Psoas muscle (tissue), 8 donors: ENCODE measurements around the gene ZFAND6. TPM values are rescaled to one million over a fixed set of nuclear protein-coding genes. Genes with fewer than 3 reads are reported as not detected.
"Not testable (repeated sequence)": the region's sequence is repeated elsewhere in the genome, so short reads cannot be mapped to it uniquely, and the experiment has no call there.

Experiments used
- ATAC-seq, 4 donors: fragments of 200-7000 bp; cut with Tn5 transposase; one replicate each; pipeline ENCODE4 v1.9.1; 2020; ENCODE audit warnings: moderate library complexity in 3 of 4, mild to moderate bottlenecking in 2 of 4
- DNase-seq, 2 donors: peaks; one replicate each; pipeline ENCODE4 v3.0.0-alpha.2; 2020
- H3K27ac ChIP-seq: fragments of 200-600 bp; one replicate; pipeline ENCODE4 v1.8.0; 2022
- H3K27me3 ChIP-seq, 3 donors: fragments of 200-600 bp in 1 of 3; one replicate each; pipeline versions ENCODE4 v1.6.1 to v1.8.0; 2013 to 2022; ENCODE audit warnings: low read length in 2 of 3, mild to moderate bottlenecking in 2 of 3, moderate library complexity in 1 of 3; ENCODE audit not compliant: insufficient read depth in 3 of 3
- H3K36me3 ChIP-seq, 2 donors: fragments of 200-600 bp in 1 of 2; one replicate each; pipeline versions ENCODE4 v1.6.1 to v1.8.0; 2013 to 2022; ENCODE audit warnings: low read depth in 1 of 2, mild to moderate bottlenecking in 1 of 2, moderate library complexity in 1 of 2; ENCODE audit not compliant: insufficient read depth in 1 of 2
- H3K4me1 ChIP-seq: fragments of 200-600 bp; one replicate; pipeline ENCODE4 v1.8.0; 2022
- H3K4me3 ChIP-seq: fragments of 200-600 bp; one replicate; pipeline ENCODE4 v1.8.0; 2022; ENCODE audit warnings: mild to moderate bottlenecking
- H3K9me3 ChIP-seq: fragments of 200-600 bp; one replicate; pipeline ENCODE4 v1.8.0; 2022
- CTCF ChIP-seq: fragments of 200-600 bp; IDR thresholded peaks from one replicate; pipeline ENCODE4 v1.8.0; 2022; ENCODE audit warnings: antibody characterized with exemption
- WGBS, 3 donors: extraction: QIAGEN DNeasy Blood & Tissue Kit; methylation state at CpG; one replicate each; pipeline versions ENCODE4 v1.1.6 to v1.1.7; 2013; 5-methylcytosine and 5-hydroxymethylcytosine counted together
- intact Hi-C, 2 donors: fragments of 100-400 bp; cut with DNase I; formaldehyde crosslinking; loops; one replicate each; pipeline versions ENCODE4 v1.11.0 to v1.14.2; 2022
- polyA plus RNA-seq, 3 donors: library from polyadenylated mRNA; stranded (reverse); fragments of 200-250 nt; gene quantifications; one replicate each; pipeline ENCODE4 v1.2.3, GENCODE V29; 2013
- total RNA-seq, 4 donors: library from RNA; stranded (reverse); fragmentation: NEBNext Ultra II Directional in 2 of 4; extraction: Animal tissue kit (Norgen Biotek cat#: 25700) in 2 of 4; gene quantifications; one replicate each; pipeline versions ENCODE4 v1.2.1 to v1.2.4, GENCODE V29; 2021 to 2023
- donor health status: healthy with polysubstance abuse.
- donor health status: DM: no; HTN: no; CAD: no; lungs with moderate emphysema.
- donor health status: Bipolar disorder and iron deficiency.
- donor health status: healthy.
- donor health status: DM: yes; HTN: yes; CAD: no.
- donor health status: DM: no; HTN: no; CAD: no.
- donor health status: DM: no; HTN: no; CAD: no.
- donor health status: DM: yes; HTN: yes; CAD: no.

ZFAND6 gene
- total and polyA plus RNA-seq, 7 donors, result 66.3 to 125 (median 78.8) TPM

GRCh38 chr15:80099241-80099640 is 39.8 kb downstream of the ZFAND6 start:
- no peak for TF ChIP-seq CTCF
- no peaks in the 10 kb centered on the region for H3K9me3 ChIP-seq
- DNase-seq (no peak), ATAC-seq (no peak)
- H3K4me1 ChIP-seq, result peaks cover 48% of the 10 kb centered on the region
- 71 to 80% (median 73%) methylated on average over 3 of the region's 3 CpGs for WGBS, 3 donors
- no peaks in the 10 kb centered on the region for H3K36me3 ChIP-seq
- no peak overlapping the region for H3K4me3 ChIP-seq
- intact Hi-C loops, result no loop called here
- no peak overlapping the region for H3K27ac ChIP-seq
- H3K27me3 ChIP-seq, result no peaks in the 10 kb centered on the region

- H3K36me3 ChIP-seq, H3K4me3 ChIP-seq, H3K27me3 ChIP-seq, DNase-seq, H3K27ac ChIP-seq, intact Hi-C loops, ATAC-seq, H3K9me3 ChIP-seq: not testable (repeated sequence)
- H3K4me1 ChIP-seq, result peaks cover 44% of the 10 kb centered on the region
- WGBS, 3 donors, result 89 to 95% (median 92%) methylated on average over 6 of the region's 6 CpGs
Observed at GRCh38 chr15:80099662-80100061, 40.2 kb downstream of the ZFAND6 start.

- Histone ChIP-seq H3K9me3 (no peaks in the 10 kb centered on the region), H3K27ac (no peak overlapping the region), H3K4me3 (no peak overlapping the region), H3K4me1 (peaks cover 40% of the 10 kb centered on the region), H3K27me3 (no peaks in the 10 kb centered on the region), H3K36me3 (no peaks in the 10 kb centered on the region)
- intact Hi-C loops, result no loop called here
- no peak for TF ChIP-seq CTCF
- ATAC-seq, result no peak
- DNase-seq, result no peak
Observed at GRCh38 chr15:80100247-80100646, 40.8 kb downstream of the ZFAND6 start.

- DNase-seq, result no peak
- intact Hi-C loops, result no loop called here
- H3K9me3 ChIP-seq, result no peaks in the 10 kb centered on the region
- no peak overlapping the region for H3K4me3 ChIP-seq
- peaks cover 33% of the 10 kb centered on the region for H3K4me1 ChIP-seq
- ATAC-seq, result no peak
- 71 to 94% (median 84%) methylated on average over 3 of the region's 3 CpGs for WGBS, 3 donors
- no peaks in the 10 kb centered on the region for H3K27me3 ChIP-seq
- TF ChIP-seq CTCF, result no peak
- no peaks in the 10 kb centered on the region for H3K36me3 ChIP-seq
- H3K27ac ChIP-seq, result no peak overlapping the region
Observed at GRCh38 chr15:80105193-80105592, 45.7 kb downstream of the ZFAND6 start.

GRCh38 chr15:80105595-80105994 is 46.1 kb downstream of the ZFAND6 start:
- H3K4me1 ChIP-seq, result peaks cover 37% of the 10 kb centered on the region
- ATAC-seq, result no peak

More at GRCh38 chr15:80105595-80105994, 46.1 kb downstream of the ZFAND6 start:
- Histone ChIP-seq H3K4me3 (no peak overlapping the region), H3K9me3 (no peaks in the 10 kb centered on the region), H3K27ac (no peak overlapping the region), H3K36me3 (no peaks in the 10 kb centered on the region), H3K27me3 (no peaks in the 10 kb centered on the region)
- DNase-seq, result no peak
- no peak for TF ChIP-seq CTCF
- intact Hi-C loops, result no loop called here
- WGBS, 3 donors, result 87 to 92% (median 88%) methylated on average over 1 of the region's 1 CpG
